ENCODE data around the gene PKIB. TPM values are rescaled to one million over a fixed set of nuclear protein-coding genes. Genes with fewer than 3 reads are reported as not detected.

PKIB gene
- total RNA-seq, 2 donors from 2014 or later = 46.0 to 56.1 TPM

GRCh38 chr6:122648726-122649125 lies 38.5 kb downstream of the PKIB start:
- Mint-ChIP-seq H3K9me3 (no peaks in the 10 kb centered on the region), H3K27me3 (ENCODE audit: insufficient read depth) (no peaks in the 10 kb centered on the region), H3K27ac (no peak overlapping the region), H3K4me1 (peaks cover 31% of the 10 kb centered on the region), H3K4me3 (no peak overlapping the region), H3K36me3 (ENCODE audit: low read depth) (peaks cover 5% of the 10 kb centered on the region)
- 99 to 100% methylated on average over 1 to 2 of the region's 2 CpGs for WGBS, 2 experiments (ENCODE audit: insufficient coverage in 1 of 2, insufficient read length in 1 of 2)
- no peaks in the 10 kb centered on the region for H3K9me3 ChIP-seq (ENCODE audit: control insufficient read depth, low read length)
- peaks cover 4% of the 10 kb centered on the region for H3K4me1 ChIP-seq (ENCODE audit: control insufficient read depth, insufficient read depth, low read length)
- no peaks in the 10 kb centered on the region for H3K27me3 ChIP-seq (ENCODE audit: control insufficient read depth, insufficient read depth, low read length, poor library complexity, severe bottlenecking)
- TF ChIP-seq, protein P1, sequence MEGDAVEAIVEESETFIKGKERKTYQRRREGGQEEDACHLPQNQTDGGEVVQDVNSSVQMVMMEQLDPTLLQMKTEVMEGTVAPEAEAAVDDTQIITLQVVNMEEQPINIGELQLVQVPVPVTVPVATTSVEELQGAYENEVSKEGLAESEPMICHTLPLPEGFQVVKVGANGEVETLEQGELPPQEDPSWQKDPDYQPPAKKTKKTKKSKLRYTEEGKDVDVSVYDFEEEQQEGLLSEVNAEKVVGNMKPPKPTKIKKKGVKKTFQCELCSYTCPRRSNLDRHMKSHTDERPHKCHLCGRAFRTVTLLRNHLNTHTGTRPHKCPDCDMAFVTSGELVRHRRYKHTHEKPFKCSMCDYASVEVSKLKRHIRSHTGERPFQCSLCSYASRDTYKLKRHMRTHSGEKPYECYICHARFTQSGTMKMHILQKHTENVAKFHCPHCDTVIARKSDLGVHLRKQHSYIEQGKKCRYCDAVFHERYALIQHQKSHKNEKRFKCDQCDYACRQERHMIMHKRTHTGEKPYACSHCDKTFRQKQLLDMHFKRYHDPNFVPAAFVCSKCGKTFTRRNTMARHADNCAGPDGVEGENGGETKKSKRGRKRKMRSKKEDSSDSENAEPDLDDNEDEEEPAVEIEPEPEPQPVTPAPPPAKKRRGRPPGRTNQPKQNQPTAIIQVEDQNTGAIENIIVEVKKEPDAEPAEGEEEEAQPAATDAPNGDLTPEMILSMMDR (conservative IDR thresholded peaks at IDR 0.05) = no peak
- H3K4me3 ChIP-seq (ENCODE audit: low read length) = no peak overlapping the region
- H3K36me3 ChIP-seq (ENCODE audit: control insufficient read depth, insufficient read depth, low read length) = no peaks in the 10 kb centered on the region
- H3K27ac ChIP-seq (ENCODE audit: low read depth, low read length) = no peak overlapping the region
- H3K9ac ChIP-seq (ENCODE audit: extremely low read depth, low read length, poor library complexity, severe bottlenecking) = no peak overlapping the region
- no peak for DNase-seq

DNA sequence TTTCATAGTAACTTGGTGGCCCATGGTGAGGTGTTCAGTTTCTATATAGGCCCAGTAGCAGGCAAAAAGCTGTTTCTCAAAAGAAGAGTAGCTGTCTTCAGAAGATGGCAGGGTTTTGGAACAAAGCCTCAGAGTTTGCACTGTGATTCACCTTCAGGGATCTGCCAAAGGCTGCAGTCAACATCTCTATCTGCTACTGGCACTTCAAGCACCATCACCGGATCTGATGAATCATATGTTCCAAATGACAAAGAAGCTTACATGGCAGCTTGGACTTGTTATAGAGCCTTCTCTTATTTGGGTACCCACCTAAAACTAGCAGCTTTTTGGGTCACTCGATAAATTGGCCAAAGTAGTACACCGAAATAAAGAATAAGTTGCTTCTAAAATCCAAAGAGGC lies 39.5 kb downstream of the PKIB start:
- TF ChIP-seq, protein P1 (conservative IDR thresholded peaks at IDR 0.05) = no peak
- 92 to 100% methylated on average over 2 to 3 of the region's 3 CpGs for WGBS, 2 experiments (ENCODE audit: insufficient coverage in 1 of 2, insufficient read length in 1 of 2)
- Histone ChIP-seq H3K36me3 (ENCODE audit: control insufficient read depth, insufficient read depth, low read length) (no peaks in the 10 kb centered on the region), H3K27ac (ENCODE audit: low read depth, low read length) (no peak overlapping the region), H3K4me1 (ENCODE audit: control insufficient read depth, insufficient read depth, low read length) (no peaks in the 10 kb centered on the region), H3K4me3 (ENCODE audit: low read length) (no peak overlapping the region), H3K9me3 (ENCODE audit: control insufficient read depth, low read length) (no peaks in the 10 kb centered on the region), H3K27me3 (ENCODE audit: control insufficient read depth, insufficient read depth, low read length, poor library complexity, severe bottlenecking) (no peaks in the 10 kb centered on the region), H3K9ac (ENCODE audit: extremely low read depth, low read length, poor library complexity, severe bottlenecking) (no peak overlapping the region)
- DNase-seq = no peak
- peaks cover 5% of the 10 kb centered on the region for H3K36me3 Mint-ChIP-seq (ENCODE audit: low read depth)
- H3K9me3 Mint-ChIP-seq = no peaks in the 10 kb centered on the region
- no peaks in the 10 kb centered on the region for H3K27me3 Mint-ChIP-seq (ENCODE audit: insufficient read depth)
- H3K27ac Mint-ChIP-seq = no peak overlapping the region
- peaks cover 25% of the 10 kb centered on the region for H3K4me1 Mint-ChIP-seq
- H3K4me3 Mint-ChIP-seq = no peak overlapping the region

GRCh38 chr6:122650403-122650802 lies 40.2 kb downstream of the PKIB start:
- Histone ChIP-seq H3K9me3 (ENCODE audit: control insufficient read depth, low read length) (no peaks in the 10 kb centered on the region), H3K9ac (ENCODE audit: extremely low read depth, low read length, poor library complexity, severe bottlenecking) (no peak overlapping the region), H3K4me1 (ENCODE audit: control insufficient read depth, insufficient read depth, low read length) (no peaks in the 10 kb centered on the region), H3K4me3 (ENCODE audit: low read length) (no peak overlapping the region), H3K27ac (ENCODE audit: low read depth, low read length) (no peak overlapping the region), H3K27me3 (ENCODE audit: control insufficient read depth, insufficient read depth, low read length, poor library complexity, severe bottlenecking) (no peaks in the 10 kb centered on the region), H3K36me3 (ENCODE audit: control insufficient read depth, insufficient read depth, low read length) (no peaks in the 10 kb centered on the region)
- Mint-ChIP-seq H3K27me3 (ENCODE audit: insufficient read depth) (no peaks in the 10 kb centered on the region), H3K36me3 (ENCODE audit: low read depth) (peaks cover 5% of the 10 kb centered on the region), H3K4me3 (no peak overlapping the region), H3K27ac (no peak overlapping the region), H3K4me1 (peaks cover 18% of the 10 kb centered on the region), H3K9me3 (no peaks in the 10 kb centered on the region)
- TF ChIP-seq, protein P1 (conservative IDR thresholded peaks at IDR 0.05) = no peak
- DNase-seq = no peak
